Body of pancreas (tissue), 4 donors: ENCODE measurements around the gene EHBP1. TPM values are rescaled to one million over a fixed set of nuclear protein-coding genes. Genes with fewer than 3 reads are reported as not detected.

Experiments used
- ATAC-seq: fragments of 150-250 bp; one replicate; pipeline ENCODE4 v1.9.1; 2016
- DNase-seq, 4 donors: peaks; one replicate each; pipeline ENCODE4 v3.0.0-alpha.2; 2019
- H3K27ac ChIP-seq, 4 donors: fragments of 200-600 bp; sonication (generic); 1 replicate in 3 of 4; 2 replicates in 1 of 4; pipeline versions ENCODE4 v1.5.1 to v1.6.1; 2016 to 2019; ENCODE audit warnings: mild to moderate bottlenecking in 1 of 4, mixed read lengths in 1 of 4, moderate library complexity in 1 of 4
- H3K27me3 ChIP-seq, 2 donors: fragments of 200-600 bp; sonication (generic); one replicate each; pipeline ENCODE4 v1.6.0; 2016; ENCODE audit warnings: mild to moderate bottlenecking in 1 of 2
- H3K36me3 ChIP-seq, 2 donors: fragments of 200-600 bp; sonication (generic); replicated peaks in 1 of 2; 2 replicates each; pipeline ENCODE4 v1.5.1; 2016; ENCODE audit warnings: low read depth in 2 of 2; ENCODE audit not compliant: insufficient read depth in 1 of 2
- H3K4me1 ChIP-seq: fragments of 200-600 bp; sonication (generic); one replicate; pipeline ENCODE4 v1.6.0; 2016
- H3K4me3 ChIP-seq, 2 donors: fragments of 200-600 bp; sonication (generic); 1 replicate in 1 of 2; 2 replicates in 1 of 2; pipeline ENCODE4 v1.5.1; 2016 to 2019
- H3K9me3 ChIP-seq, 3 donors: fragments of 200-600 bp; sonication (generic); 1 replicate in 2 of 3; 2 replicates in 1 of 3; pipeline ENCODE4 v1.5.1; 2016
- POLR2A ChIP-seq, 3 donors: fragments of 450-650 bp; IDR thresholded peaks; one replicate each; pipeline ENCODE4 v1.6.1; 2016; ENCODE audit warnings: antibody characterized with exemption in 3 of 3, mild to moderate bottlenecking in 2 of 3
- WGBS, 2 donors: methylation state at CpG; one replicate each; pipeline ENCODE4 v1.1.5; 2017; 5-methylcytosine and 5-hydroxymethylcytosine counted together
- intact Hi-C: fragments of 100-400 bp; cut with DNase I; formaldehyde crosslinking; loops from one replicate; pipeline ENCODE4 v1.15.1; 2023
- total RNA-seq, 2 donors: library from RNA; depleted of rRNA; stranded (reverse); fragments of >200 nt; gene quantifications; one replicate each; pipeline ENCODE4 v1.1.0, GENCODE V29; 2016
- TF ChIP-seq, protein P1 (sequence below), 7 experiments: fragments of 450-650 bp in 4 of 7; fragments of 200-600 bp in 3 of 7; sonication (generic) in 3 of 7; IDR thresholded peaks; one replicate each; pipeline ENCODE4 v1.5.1; 2016 to 2019; ENCODE audit warnings: antibody characterized with exemption in 7 of 7

EHBP1 gene
- total RNA-seq, 2 donors from 2014 or later, result 43.6 to 45.8 TPM

DNA sequence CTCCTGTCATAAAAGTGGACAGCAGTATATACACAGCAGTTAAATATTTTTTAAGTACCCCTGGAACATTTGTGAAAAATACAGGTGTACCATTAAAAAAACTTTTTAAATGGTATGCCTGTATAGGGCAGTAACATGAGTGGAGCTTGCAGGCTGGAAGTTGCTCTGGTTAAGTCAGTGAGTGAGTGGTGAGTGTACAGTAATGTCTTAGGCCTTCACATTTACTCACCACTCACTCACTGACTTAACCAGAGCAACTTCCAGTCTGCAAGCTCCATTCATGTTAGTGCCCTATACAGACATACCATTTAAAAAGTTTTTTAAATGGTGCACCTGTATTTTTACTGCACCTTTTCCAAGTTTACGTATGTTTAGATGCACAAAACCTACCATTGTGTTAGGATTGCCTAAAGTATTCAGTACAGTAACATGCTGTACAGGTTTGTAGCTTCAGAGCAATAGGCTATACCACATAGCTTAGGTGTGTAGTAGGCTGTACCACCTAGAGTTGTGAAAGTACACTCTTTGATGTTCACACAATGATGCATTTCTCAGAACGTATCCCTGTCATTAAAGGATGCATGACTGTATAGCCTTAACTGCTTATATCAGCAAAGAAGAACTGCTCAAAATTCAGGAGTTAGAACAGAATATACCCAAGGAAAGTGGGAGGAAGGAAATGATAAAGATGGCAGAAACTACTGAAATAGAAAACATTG lies 112.6 kb downstream of the EHBP1 start:
- H3K27me3 ChIP-seq, result no peaks in the 10 kb centered on the region
- no peaks in the 10 kb centered on the region for H3K36me3 ChIP-seq
- no peaks in the 10 kb centered on the region for H3K9me3 ChIP-seq
- no peak overlapping the region for H3K27ac ChIP-seq
- TF ChIP-seq, protein P1, sequence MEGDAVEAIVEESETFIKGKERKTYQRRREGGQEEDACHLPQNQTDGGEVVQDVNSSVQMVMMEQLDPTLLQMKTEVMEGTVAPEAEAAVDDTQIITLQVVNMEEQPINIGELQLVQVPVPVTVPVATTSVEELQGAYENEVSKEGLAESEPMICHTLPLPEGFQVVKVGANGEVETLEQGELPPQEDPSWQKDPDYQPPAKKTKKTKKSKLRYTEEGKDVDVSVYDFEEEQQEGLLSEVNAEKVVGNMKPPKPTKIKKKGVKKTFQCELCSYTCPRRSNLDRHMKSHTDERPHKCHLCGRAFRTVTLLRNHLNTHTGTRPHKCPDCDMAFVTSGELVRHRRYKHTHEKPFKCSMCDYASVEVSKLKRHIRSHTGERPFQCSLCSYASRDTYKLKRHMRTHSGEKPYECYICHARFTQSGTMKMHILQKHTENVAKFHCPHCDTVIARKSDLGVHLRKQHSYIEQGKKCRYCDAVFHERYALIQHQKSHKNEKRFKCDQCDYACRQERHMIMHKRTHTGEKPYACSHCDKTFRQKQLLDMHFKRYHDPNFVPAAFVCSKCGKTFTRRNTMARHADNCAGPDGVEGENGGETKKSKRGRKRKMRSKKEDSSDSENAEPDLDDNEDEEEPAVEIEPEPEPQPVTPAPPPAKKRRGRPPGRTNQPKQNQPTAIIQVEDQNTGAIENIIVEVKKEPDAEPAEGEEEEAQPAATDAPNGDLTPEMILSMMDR (IDR thresholded peaks at IDR 0.05), result no peak
- TF ChIP-seq POLR2A (IDR thresholded peaks at IDR 0.05), result no peak
- WGBS, 2 donors, result 93 to 96% methylated on average over 2 of the region's 2 CpGs
- no peak overlapping the region for H3K4me3 ChIP-seq
- no peak for ATAC-seq
- H3K4me1 ChIP-seq, result peaks cover 17% of the 10 kb centered on the region
- intact Hi-C loops, result no loop called here
- no peak for DNase-seq

DNA sequence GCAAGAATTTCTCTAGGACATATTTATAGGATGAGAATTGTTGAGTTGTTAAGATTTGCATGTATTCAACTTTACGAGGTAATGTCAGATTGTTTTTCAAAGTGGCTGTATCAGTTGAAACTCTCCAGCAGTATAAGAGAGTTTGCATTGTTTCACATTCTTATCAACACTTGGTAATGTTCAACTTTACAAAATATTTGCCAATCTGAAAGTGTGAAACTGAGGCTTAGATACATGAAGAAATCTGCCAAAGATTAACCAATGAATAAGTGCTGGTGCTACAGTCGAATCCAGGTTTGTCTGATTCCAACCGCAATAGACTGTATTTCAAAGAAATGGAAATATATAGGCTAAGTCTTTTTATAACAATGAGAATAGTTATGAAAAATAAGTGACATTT lies 117.0 kb downstream of the EHBP1 start:
- TF ChIP-seq POLR2A (IDR thresholded peaks at IDR 0.05), result no peak
- TF ChIP-seq, protein P1 (IDR thresholded peaks at IDR 0.05), result no peak
- H3K27ac ChIP-seq, result peak overlapping the region in 2 of 4 donors; percentile 50 to 62
- ATAC-seq, result peak; percentile 38

DNA sequence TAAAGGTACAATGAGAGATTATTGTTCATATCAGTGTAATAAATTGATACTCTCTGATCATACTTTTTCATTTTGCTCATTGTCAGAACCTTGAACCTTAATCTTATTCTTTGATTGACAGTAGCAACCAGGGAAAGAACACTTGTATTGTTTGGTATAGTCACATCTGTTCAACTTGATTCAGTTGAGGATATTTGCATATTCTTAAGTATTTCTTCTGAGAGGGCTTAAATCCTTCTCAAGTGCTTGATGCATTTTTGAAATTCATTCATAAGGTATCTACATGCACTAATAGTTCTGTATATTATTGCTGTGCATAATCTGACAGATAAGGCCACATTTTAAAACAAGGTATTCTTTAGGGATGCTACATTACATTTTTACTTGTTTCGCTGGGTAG lies 118.9 kb downstream of the EHBP1 start:
- Histone ChIP-seq H3K27me3 (no peaks in the 10 kb centered on the region), H3K27ac (peak overlapping the region in 1 of 4 donors; percentile 62), H3K36me3 (no peaks in the 10 kb centered on the region), H3K4me3 (no peak overlapping the region), H3K9me3 (no peaks in the 10 kb centered on the region), H3K4me1 (peaks cover 51% of the 10 kb centered on the region)
- DNase-seq (no peak), ATAC-seq (no peak)
- 94 to 100% methylated on average over 1 of the region's 1 CpG for WGBS, 2 donors
- intact Hi-C loops, result no loop called here
- TF ChIP-seq POLR2A (IDR thresholded peaks at IDR 0.05), result no peak
- TF ChIP-seq, protein P1 (IDR thresholded peaks at IDR 0.05), result no peak

More for the DNA sequence above, 117.0 kb downstream of the EHBP1 start:
- intact Hi-C loops, result no loop called here
- WGBS, 2 donors, result 16 to 23% methylated on average over 3 of the region's 3 CpGs
- Histone ChIP-seq H3K36me3 (no peaks in the 10 kb centered on the region), H3K4me1 (peaks cover 51% of the 10 kb centered on the region), H3K27me3 (no peaks in the 10 kb centered on the region), H3K9me3 (no peaks in the 10 kb centered on the region), H3K4me3 (no peak overlapping the region)
- no peak for DNase-seq

DNA sequence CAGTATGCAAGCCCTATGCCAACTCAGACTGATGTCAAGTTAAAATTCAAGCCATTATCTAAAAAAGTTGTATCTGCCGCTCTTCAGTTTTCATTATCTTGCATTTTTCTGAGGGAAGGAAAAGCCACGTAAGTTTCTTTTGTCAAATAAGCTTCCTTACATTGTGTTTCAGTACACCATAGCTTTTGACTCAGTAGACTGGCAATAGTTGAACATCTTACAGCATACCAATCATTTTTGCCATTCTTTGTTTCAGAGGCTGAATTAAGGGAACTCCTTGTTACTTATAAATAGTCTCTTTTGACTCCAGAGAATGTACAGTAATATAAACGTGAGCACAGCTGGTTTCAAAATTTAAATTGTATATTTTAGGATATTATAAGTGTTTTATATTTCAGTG lies 120.6 kb downstream of the EHBP1 start:
- no peaks in the 10 kb centered on the region for H3K9me3 ChIP-seq
- 75 to 80% methylated on average over 3 of the region's 3 CpGs for WGBS, 2 donors
- H3K27me3 ChIP-seq, result no peaks in the 10 kb centered on the region
- peaks cover 51% of the 10 kb centered on the region for H3K4me1 ChIP-seq
- DNase-seq (no peak), ATAC-seq (no peak)
- no peak overlapping the region for H3K27ac ChIP-seq
- intact Hi-C loops, result no loop called here
- TF ChIP-seq, protein P1 (IDR thresholded peaks at IDR 0.05), result no peak
- no peak for TF ChIP-seq POLR2A (IDR thresholded peaks at IDR 0.05)
- H3K4me3 ChIP-seq, result no peak overlapping the region
- H3K36me3 ChIP-seq, result no peaks in the 10 kb centered on the region
